GM12878 (cell line): ENCODE results near the gene GSPT1. TPM values are rescaled to one million over a fixed set of nuclear protein-coding genes. Genes with fewer than 3 reads are reported as not detected.
A peak's percentile ranks its signal among the peaks of the same experiment; 100 is the strongest.

Experiments
- BMI1 ChIP-seq: fragments of 450-650 bp; IDR thresholded peaks from 2 replicates; pipeline ENCODE4 v1.6.1; 2016; ENCODE audit warnings: mild to moderate bottlenecking, moderate library complexity, borderline replicate concordance
- CHD1 ChIP-seq: IDR thresholded peaks from 2 replicates; pipeline ENCODE4 v1.6.1; 2012; ENCODE audit warnings: low read depth, low read length, improper control_type of control experiment
- CREB1 ChIP-seq: IDR thresholded peaks from 2 replicates; pipeline ENCODE4 v1.6.1; 2012; ENCODE audit warnings: low read depth, mild to moderate bottlenecking, inconsistent platforms
- CREM ChIP-seq: IDR thresholded peaks from 2 replicates; pipeline ENCODE4 v1.6.1; 2014; ENCODE audit warnings: antibody characterized with exemption, low read depth
- EGR1 ChIP-seq, 2 experiments: IDR thresholded peaks; 1 replicate in 1 of 2; 2 replicates in 1 of 2; pipeline ENCODE4 v1.6.1; 2011 to 2012; ENCODE audit warnings: low read depth in 2 of 2, low read length in 2 of 2, borderline replicate concordance in 1 of 2, mild to moderate bottlenecking in 1 of 2, moderate library complexity in 1 of 2
- ETV6 ChIP-seq, 2 experiments: fragments of 450-650 bp in 1 of 2; IDR thresholded peaks in 1 of 2; conservative IDR thresholded peaks in 1 of 2; 2 replicates each; pipeline ENCODE4 v1.6.1; 2014; ENCODE audit warnings: antibody characterized with exemption in 1 of 2, borderline replicate concordance in 1 of 2, low read depth in 1 of 2, mild to moderate bottlenecking in 1 of 2, moderate library complexity in 1 of 2
- FOXK2 ChIP-seq: fragments of 450-650 bp; IDR thresholded peaks from 2 replicates; pipeline ENCODE4 v1.6.1; 2017; ENCODE audit warnings: mild to moderate bottlenecking, moderate library complexity
- GABPA ChIP-seq: IDR thresholded peaks from 2 replicates; pipeline ENCODE4 v1.6.1; 2014; ENCODE audit warnings: antibody characterized with exemption, low read depth, mild to moderate bottlenecking, inconsistent platforms
- IKZF1 ChIP-seq: fragments of 450-650 bp; conservative IDR thresholded peaks from 2 replicates; pipeline ENCODE4 v1.6.1; 2017; ENCODE audit warnings: antibody characterized with exemption, mild to moderate bottlenecking
- IKZF2 ChIP-seq, 2 experiments: fragments of 450-650 bp; IDR thresholded peaks; 2 replicates each; pipeline ENCODE4 v1.6.1; 2017; ENCODE audit warnings: mild to moderate bottlenecking in 2 of 2, moderate library complexity in 2 of 2
- IRF4 ChIP-seq: IDR thresholded peaks from 2 replicates; pipeline ENCODE4 v1.6.1; 2011; ENCODE audit warnings: low read depth, low read length
- KLF5 ChIP-seq: fragments of 450-650 bp; IDR thresholded peaks from 2 replicates; pipeline ENCODE4 v1.6.1; 2014; ENCODE audit warnings: mild to moderate bottlenecking; ENCODE audit not compliant: partially characterized antibody
- MEF2B ChIP-seq: fragments of 450-650 bp; IDR thresholded peaks from 2 replicates; pipeline ENCODE4 v1.6.1; 2018; ENCODE audit warnings: mild to moderate bottlenecking, moderate library complexity; ENCODE audit not compliant: partially characterized antibody, poor library complexity, severe bottlenecking
- MTA3 ChIP-seq: IDR thresholded peaks from 2 replicates; pipeline ENCODE4 v1.6.1; 2012; ENCODE audit warnings: low read length, inconsistent platforms, borderline replicate concordance
- NFIC ChIP-seq: IDR thresholded peaks from 2 replicates; pipeline ENCODE4 v1.6.1; 2012; ENCODE audit warnings: low read depth, mild to moderate bottlenecking, inconsistent platforms, low read length, moderate library complexity
- POU2F2 ChIP-seq: IDR thresholded peaks from 3 replicates; pipeline ENCODE4 v1.6.1; 2011; ENCODE audit warnings: low read depth, mild to moderate bottlenecking, low read length, borderline replicate concordance
- RB1 ChIP-seq: fragments of 450-650 bp; formaldehyde crosslinking; IDR thresholded peaks from 2 replicates; pipeline ENCODE4 v1.6.1; 2017; ENCODE audit warnings: mild to moderate bottlenecking, borderline replicate concordance
- RELA ChIP-seq: fragments of 450-650 bp; IDR thresholded peaks from 2 replicates; pipeline ENCODE4 v1.8.0; 2014; ENCODE audit warnings: borderline replicate concordance; ENCODE audit not compliant: partially characterized antibody
- RUNX3 ChIP-seq: IDR thresholded peaks from 2 replicates; pipeline ENCODE4 v1.6.1; 2012; ENCODE audit warnings: low read length, inconsistent platforms
- SIN3A ChIP-seq: IDR thresholded peaks from 2 replicates; pipeline ENCODE4 v1.6.1; 2012; ENCODE audit warnings: low read depth, low read length, improper control_type of control experiment
- SP1 ChIP-seq: IDR thresholded peaks from one replicate; pipeline ENCODE4 v1.6.1; 2011; ENCODE audit warnings: low read depth, low read length
- STAT1 ChIP-seq: fragments of 450-650 bp; conservative IDR thresholded peaks from 2 replicates; pipeline ENCODE4 v1.6.1; 2014; ENCODE audit warnings: antibody characterized with exemption, mild to moderate bottlenecking
- YBX1 ChIP-seq: fragments of 450-650 bp; IDR thresholded peaks from 2 replicates; pipeline ENCODE4 v1.6.1; 2016; ENCODE audit warnings: antibody characterized with exemption
- ZBED1 ChIP-seq: IDR thresholded peaks from 2 replicates; pipeline ENCODE4 v1.6.1; 2016; ENCODE audit warnings: borderline replicate concordance
- polyA plus RNA-seq, 11 experiments: library from polyadenylated mRNA; depleted of rRNA in 4 of 11; unstranded in 6 of 11; stranded (reverse) in 5 of 11; fragments of >200 nt; fragmentation: Nextera tagmentation in 4 of 11; fragmentation: Illumina TruSeq in 1 of 11; extraction: Ambion mirVana in 4 of 11; extraction: Trizol in 1 of 11; gene quantifications; 1 replicate in 1 of 11; 2 replicates in 10 of 11; pipeline versions ENCODE4 v1.2.1 to v1.2.3, GENCODE V29; 2011 to 2016; ENCODE audit warnings: inconsistent platforms in 2 of 11, missing spikeins in 2 of 11, low read depth in 1 of 11
- total RNA-seq, 4 experiments: library from RNA; depleted of rRNA in 3 of 4; stranded (reverse); fragments of >200 nt in 3 of 4; fragmentation: Illumina TruSeq in 1 of 4; extraction: Trizol in 1 of 4; gene quantifications; 2 replicates each; pipeline versions ENCODE4 v1.2.1 to v1.2.3, GENCODE V29; 2013 to 2021
- TF ChIP-seq, protein P1 (sequence below): fragments of 450-650 bp; IDR thresholded peaks from 2 replicates; pipeline ENCODE4 v1.6.1; 2016; ENCODE audit warnings: mild to moderate bottlenecking
- TF ChIP-seq, protein P2 (sequence below): fragments of 450-650 bp; IDR thresholded peaks from 2 replicates; pipeline ENCODE4 v1.6.1; 2018; ENCODE audit warnings: borderline replicate concordance, mild to moderate bottlenecking; ENCODE audit not compliant: partially characterized antibody
- TF ChIP-seq, protein P3 (sequence below): IDR thresholded peaks from 2 replicates; pipeline ENCODE4 v1.6.1; 2012; ENCODE audit warnings: low read length, inconsistent platforms

Gene GSPT1
- total and polyA plus RNA-seq, 10 of the 15 experiments (the other 5 are each of a cell fraction or from before 2014, with no cell fraction given), result 46.7 to 181 (median 99.6) TPM

DNA sequence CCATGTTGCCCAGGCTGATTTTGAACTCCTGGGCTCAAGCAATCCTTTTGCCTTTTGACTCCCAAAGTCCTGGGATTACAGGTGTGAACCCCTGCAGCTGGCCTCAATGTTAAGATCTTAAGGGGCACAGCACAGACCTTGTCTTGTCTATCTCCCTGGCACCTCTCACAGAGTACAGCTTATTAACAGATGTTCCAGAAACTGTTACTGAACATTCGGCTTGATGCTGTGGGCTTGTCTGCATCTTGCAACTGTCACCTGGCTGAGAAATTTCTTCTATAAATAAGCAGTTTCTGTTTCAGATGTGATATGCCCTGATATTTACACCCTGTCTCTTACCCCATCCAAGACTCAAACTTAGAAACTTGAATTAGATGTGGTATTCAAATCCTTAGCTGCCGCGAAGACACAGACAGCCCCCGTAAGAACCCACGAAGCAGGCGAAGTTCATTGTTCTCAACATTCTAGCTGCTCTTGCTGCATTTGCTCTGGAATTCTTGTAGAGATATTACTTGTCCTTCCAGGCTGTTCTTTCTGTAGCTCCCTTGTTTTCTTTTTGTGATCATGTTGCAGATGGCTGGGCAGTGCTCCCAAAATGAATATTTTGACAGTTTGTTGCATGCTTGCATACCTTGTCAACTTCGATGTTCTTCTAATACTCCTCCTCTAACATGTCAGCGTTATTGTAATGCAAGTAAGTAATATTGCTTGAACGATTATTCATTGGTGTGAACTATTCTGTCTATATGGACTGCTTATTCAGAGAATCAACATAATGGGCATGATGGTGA, 49.2 kb upstream of the GSPT1 start, which contains the start of gene TNFRSF17 (continued):
- TF ChIP-seq IKZF2 (IDR thresholded peaks at IDR 0.05) (peak; percentile 77 to 79; a peak in 3 of 4 replicates), YBX1 (no peak), FOXK2 (peak; percentile 73), STAT1 (0 out of 2 replicates have a peak, but pooled peaks have one; percentile 30), KLF5 (peak; percentile 67), GABPA (peak; percentile 53; the same call in 1 of the 2 replicates), MTA3 (peak; percentile 80; the same call in 1 of the 2 replicates), RB1 (peak; percentile 37; the same call in 1 of the 2 replicates), CREM (peak; percentile 86), CREB1 (0 out of 2 replicates have a peak, but pooled peaks have one; percentile 8), SP1 (peak; percentile 64), BMI1 (0 out of 2 replicates have a peak, but pooled peaks have one; percentile 11), RELA (no peak), SIN3A (0 out of 2 replicates have a peak, but pooled peaks have one; percentile 16), IRF4 (peak; percentile 64; the same call in 1 of the 2 replicates), MEF2B (peak; percentile 94), EGR1 (IDR thresholded peaks at IDR 0.05; ENCODE audit: borderline replicate concordance in 1 of 2, low read depth in 2 of 2, low read length in 2 of 2) (peak in 1 of 2 experiments; percentile 43; a peak in 1 of 3 replicates), ZBED1 (peak; percentile 83; the same call in 1 of the 2 replicates), CHD1 (0 out of 2 replicates have a peak, but pooled peaks have one; percentile 36), NFIC (peak; percentile 94), RUNX3 (peak; percentile 94), ETV6 (conservative IDR thresholded peaks at IDR 0.05 in 1 of 2, IDR thresholded peaks at IDR 0.05 in 1 of 2; ENCODE audit: borderline replicate concordance in 1 of 2, low read depth in 1 of 2) (no peak; a peak in 1 of 4 replicates), IKZF1 (peak; percentile 82), POU2F2 (peak; percentile 95)
- TF ChIP-seq, protein P1, sequence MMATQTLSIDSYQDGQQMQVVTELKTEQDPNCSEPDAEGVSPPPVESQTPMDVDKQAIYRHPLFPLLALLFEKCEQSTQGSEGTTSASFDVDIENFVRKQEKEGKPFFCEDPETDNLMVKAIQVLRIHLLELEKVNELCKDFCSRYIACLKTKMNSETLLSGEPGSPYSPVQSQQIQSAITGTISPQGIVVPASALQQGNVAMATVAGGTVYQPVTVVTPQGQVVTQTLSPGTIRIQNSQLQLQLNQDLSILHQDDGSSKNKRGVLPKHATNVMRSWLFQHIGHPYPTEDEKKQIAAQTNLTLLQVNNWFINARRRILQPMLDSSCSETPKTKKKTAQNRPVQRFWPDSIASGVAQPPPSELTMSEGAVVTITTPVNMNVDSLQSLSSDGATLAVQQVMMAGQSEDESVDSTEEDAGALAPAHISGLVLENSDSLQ, result peak; percentile 83
- TF ChIP-seq, protein P2, sequence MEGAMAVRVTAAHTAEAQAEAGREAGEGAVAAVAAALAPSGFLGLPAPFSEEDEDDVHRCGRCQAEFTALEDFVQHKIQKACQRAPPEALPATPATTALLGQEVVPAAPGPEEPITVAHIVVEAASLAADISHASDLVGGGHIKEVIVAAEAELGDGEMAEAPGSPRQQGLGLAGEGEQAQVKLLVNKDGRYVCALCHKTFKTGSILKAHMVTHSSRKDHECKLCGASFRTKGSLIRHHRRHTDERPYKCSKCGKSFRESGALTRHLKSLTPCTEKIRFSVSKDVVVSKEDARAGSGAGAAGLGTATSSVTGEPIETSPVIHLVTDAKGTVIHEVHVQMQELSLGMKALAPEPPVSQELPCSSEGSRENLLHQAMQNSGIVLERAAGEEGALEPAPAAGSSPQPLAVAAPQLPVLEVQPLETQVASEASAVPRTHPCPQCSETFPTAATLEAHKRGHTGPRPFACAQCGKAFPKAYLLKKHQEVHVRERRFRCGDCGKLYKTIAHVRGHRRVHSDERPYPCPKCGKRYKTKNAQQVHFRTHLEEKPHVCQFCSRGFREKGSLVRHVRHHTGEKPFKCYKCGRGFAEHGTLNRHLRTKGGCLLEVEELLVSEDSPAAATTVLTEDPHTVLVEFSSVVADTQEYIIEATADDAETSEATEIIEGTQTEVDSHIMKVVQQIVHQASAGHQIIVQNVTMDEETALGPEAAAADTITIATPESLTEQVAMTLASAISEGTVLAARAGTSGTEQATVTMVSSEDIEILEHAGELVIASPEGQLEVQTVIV, result no peak
- TF ChIP-seq, protein P3, sequence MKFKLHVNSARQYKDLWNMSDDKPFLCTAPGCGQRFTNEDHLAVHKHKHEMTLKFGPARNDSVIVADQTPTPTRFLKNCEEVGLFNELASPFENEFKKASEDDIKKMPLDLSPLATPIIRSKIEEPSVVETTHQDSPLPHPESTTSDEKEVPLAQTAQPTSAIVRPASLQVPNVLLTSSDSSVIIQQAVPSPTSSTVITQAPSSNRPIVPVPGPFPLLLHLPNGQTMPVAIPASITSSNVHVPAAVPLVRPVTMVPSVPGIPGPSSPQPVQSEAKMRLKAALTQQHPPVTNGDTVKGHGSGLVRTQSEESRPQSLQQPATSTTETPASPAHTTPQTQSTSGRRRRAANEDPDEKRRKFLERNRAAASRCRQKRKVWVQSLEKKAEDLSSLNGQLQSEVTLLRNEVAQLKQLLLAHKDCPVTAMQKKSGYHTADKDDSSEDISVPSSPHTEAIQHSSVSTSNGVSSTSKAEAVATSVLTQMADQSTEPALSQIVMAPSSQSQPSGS, result peak; percentile 91
